GM18858 (cell line): Measurements from ENCODE around the gene YPEL1.
"Not testable (repeated sequence)": the region's sequence is repeated elsewhere in the genome, so short reads cannot be mapped to it uniquely, and the experiment has no call there.

ENCODE experiments used
- ATAC-seq: cut with Tn5 transposase; IDR thresholded peaks from one replicate; pipeline ENCODE4 v1.9.1; 2021; ENCODE audit not compliant: unreplicated experiment

YPEL1 gene

DNA sequence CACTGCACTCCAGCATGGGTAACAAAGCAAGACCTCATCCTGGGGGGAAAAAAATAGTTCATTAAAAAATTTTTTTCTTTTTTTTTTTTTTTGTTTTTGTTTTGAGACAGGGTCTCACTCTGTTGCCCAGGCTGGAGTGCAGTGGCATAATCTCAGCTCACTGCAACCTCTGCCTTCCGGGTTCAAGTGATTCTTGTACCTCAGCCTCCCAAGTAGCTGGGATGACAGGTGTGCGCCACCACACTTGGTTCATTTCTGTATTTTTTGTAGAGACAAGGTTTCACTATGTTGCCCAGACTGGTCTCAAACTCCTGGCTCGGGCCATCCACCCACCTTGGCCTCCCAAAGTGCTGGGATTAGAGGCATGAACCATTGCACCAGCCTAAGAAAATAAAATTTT lies 11.1 kb downstream of the YPEL1 start:
- not testable (repeated sequence) for ATAC-seq

- ATAC-seq, result not testable (repeated sequence)
Observed at GRCh38 chr22:21721195-21721852, 14.3 kb downstream of the YPEL1 start.

GRCh38 chr22:21720191-21720859 lies 15.3 kb downstream of the YPEL1 start:
- not testable (repeated sequence) for ATAC-seq

GRCh38 chr22:21719024-21719423 lies 16.6 kb downstream of the YPEL1 start:
- no peak for ATAC-seq

- ATAC-seq, result no peak
Observed at GRCh38 chr22:21718499-21718898, 17.1 kb downstream of the YPEL1 start.

GRCh38 chr22:21716395-21717122 lies 19.0 kb downstream of the YPEL1 start:
- not testable (repeated sequence) for ATAC-seq

- ATAC-seq, result no peak
Observed at GRCh38 chr22:21714786-21715185, 20.8 kb downstream of the YPEL1 start.

- no peak for ATAC-seq
Observed at GRCh38 chr22:21714059-21714770, 21.4 kb downstream of the YPEL1 start.

- ATAC-seq, result no peak
Observed at GRCh38 chr22:21713428-21714058, 22.1 kb downstream of the YPEL1 start.

- ATAC-seq, result no peak
Observed at GRCh38 chr22:21712751-21713427, 22.7 kb downstream of the YPEL1 start.

GRCh38 chr22:21711851-21712250 lies 23.7 kb downstream of the YPEL1 start:
- no peak for ATAC-seq

DNA sequence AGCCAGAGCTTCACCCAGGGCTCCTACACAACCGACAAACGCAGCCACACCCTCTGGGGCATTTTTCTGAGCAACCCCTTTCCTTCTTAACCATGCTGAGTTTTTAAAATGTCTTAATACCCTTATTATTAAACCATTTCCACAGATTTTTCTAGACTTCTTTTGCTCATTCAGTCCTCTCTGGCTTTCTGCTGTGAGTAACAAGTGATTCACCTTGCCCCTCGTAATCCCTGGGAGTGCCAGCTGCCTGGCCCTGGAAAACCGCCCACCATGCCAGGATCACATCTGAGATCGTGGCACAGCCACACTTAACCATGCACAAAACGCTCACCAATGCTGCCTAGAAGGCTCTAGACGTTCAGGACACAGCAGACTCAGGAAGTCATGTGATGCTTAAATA lies 25.4 kb downstream of the YPEL1 start:
- ATAC-seq, result no peak

- ATAC-seq, result no peak
Observed at GRCh38 chr22:21709688-21710087, 25.9 kb downstream of the YPEL1 start.

DNA sequence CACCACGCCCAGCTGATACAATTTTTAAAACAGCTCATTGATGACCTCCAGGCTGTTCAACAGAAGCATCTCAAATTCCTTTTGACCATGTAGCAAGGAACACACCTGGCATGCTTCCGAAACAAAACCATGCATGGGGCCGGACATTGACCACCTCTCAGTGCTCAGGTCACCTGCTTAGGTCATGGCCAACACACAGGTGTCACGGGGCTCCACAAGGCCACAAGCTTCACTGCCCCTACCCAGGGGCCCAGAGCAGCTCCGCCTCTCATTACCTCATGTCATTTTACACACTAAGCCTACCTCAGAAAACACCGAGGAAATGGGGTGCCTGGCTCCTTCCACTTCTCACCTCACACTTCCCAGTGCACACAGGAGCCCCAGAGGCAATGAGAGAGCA lies 26.6 kb downstream of the YPEL1 start:
- ATAC-seq, result no peak

DNA sequence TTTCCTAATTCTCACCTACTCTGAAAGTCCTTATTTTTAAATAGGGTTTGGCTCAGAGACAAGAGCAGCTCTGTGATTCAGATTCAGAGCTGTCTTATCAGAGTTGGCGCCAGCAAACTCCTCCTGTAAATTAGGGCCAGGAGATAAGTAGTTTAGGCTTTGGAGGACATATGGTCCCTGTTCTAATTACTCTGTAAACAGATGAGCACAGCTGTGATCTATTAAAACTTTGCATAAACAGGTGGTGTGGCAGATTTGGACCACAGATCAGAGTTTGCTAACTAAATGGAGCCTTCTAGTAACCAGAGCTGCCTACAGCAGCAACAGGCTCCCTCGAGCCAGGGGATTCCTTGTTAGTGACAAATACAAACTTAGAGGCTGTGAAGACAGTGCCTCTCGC lies 27.9 kb downstream of the YPEL1 start:
- no peak for ATAC-seq

- ATAC-seq, result no peak
Observed at GRCh38 chr22:21703684-21704316, 31.8 kb downstream of the YPEL1 start.

GRCh38 chr22:21702700-21703683 lies 32.6 kb downstream of the YPEL1 start:
- no peak for ATAC-seq

DNA sequence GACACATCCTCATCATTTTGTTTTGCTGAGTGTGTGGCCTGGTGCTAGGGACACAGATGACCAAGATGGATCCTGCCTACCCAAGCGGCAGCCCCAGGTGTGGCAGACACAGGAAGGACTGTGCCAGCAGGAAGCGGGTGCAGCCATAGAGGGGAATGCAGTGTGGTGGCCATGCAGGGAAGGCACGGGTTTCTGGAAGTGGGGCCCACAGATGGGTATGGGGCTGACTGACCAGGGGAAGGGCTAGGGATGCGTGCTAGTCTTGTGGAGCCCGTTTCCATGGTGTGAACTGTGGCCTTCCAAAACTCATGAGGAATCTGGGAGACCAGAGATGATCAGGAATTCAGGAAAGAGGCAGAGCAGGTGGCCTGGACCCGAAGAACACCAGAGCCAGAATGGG lies 33.5 kb downstream of the YPEL1 start:
- ATAC-seq, result no peak
